ENCODE results near the gene TMEM38B.
"Not testable (repeated sequence)": the region's sequence is repeated elsewhere in the genome, so short reads cannot be mapped to it uniquely, and the experiment has no call there.

The TMEM38B gene

DNA sequence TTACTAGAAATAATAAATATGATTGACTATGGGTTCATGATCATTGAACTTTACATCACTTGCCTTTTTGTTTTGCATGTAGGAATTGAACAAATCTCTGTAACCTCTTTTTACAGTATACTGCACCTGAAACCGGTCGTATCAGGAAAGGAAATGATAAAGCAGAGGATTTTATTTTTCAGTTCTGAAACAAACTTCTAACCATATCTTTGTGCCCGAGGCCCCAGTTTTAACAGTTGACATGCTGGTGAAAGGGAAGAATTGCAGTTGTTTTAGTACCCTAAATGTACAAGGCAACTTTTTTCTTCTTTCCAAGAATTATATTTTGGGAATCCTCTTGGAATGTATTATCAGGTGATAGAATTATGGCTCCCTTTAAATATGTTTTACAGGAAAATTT, 27.8 kb downstream of the TMEM38B start:
- no peak for DNase-seq (ENCODE audit: low read depth)

DNA sequence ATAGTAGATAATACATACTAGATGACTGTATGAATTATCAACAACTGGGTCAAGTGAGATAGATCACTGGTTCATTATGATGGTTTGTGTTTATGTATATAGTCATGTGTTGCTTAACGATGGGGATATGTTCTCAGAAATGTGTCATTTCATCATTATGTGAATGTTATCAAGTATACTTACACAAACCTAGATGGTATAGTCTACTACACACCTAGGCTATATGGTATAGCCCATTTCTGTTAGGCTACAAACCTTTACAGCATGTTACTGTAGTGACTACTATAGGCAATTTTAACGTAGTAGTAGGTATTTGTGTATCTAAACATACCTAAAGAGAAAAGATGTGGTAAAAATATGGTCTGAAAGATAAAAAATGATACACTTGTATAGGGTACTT, 31.0 kb downstream of the TMEM38B start:
- no peak for DNase-seq (ENCODE audit: low read depth)

DNA sequence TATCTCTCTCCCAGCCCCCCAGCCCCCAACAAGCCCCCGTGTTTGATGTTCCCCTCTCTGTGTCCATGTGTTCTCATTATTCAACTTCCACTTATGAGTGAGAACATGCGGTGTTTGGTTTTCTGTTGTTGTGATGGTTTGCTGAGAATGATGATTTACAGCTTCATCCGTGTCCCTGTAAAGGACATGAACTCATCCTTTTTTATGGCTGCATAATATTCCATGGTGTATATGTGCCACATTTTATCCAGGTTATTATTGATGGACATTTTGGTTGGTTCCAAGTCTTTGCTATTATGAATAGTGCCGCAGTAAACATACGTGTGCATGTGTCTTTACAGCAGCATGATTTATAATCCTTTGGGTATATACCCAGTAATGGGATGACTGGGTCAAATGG, 33.9 kb downstream of the TMEM38B start:
- DNase-seq (ENCODE audit: low read depth), result not testable (repeated sequence)

DNA sequence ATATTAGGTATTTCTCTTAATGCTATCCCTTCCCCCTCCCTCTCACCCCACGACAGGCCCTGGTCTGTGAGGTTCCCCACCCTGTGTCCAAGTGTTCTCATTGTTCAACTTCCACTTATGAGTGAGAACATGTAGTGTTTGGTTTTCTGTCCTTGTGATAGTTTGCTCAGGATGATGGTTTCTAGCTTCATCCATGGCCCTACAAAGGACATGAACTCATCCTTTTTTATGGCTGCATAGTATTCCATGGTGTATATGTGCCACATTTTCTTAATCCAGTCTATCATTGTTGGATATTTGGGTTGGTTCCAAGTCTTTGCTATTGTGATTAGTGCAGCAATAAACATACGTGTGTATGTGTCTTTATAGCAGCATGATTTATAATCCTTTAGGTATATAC, 37.1 kb downstream of the TMEM38B start:
- not testable (repeated sequence) for DNase-seq (ENCODE audit: low read depth)

DNA sequence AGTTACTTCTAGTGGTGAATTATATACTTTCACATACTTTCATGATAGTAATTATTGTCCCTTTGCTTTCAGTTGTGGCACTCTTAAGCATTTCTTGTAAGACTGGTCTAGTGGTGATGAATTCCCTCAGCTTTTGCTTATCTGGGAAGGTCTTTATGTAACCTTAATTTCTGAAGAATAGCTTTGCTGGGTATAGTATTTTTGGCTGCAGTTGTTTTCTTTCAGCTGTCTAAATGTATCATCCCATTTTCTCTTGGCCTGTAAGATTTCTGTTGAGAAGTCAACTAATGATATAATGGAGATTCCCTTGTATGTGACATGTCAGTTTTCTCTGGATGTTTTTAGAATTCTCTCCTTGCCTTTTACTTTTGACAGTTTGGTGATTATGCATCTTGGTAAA, 41.0 kb downstream of the TMEM38B start:
- no peak for DNase-seq (ENCODE audit: low read depth)

DNA sequence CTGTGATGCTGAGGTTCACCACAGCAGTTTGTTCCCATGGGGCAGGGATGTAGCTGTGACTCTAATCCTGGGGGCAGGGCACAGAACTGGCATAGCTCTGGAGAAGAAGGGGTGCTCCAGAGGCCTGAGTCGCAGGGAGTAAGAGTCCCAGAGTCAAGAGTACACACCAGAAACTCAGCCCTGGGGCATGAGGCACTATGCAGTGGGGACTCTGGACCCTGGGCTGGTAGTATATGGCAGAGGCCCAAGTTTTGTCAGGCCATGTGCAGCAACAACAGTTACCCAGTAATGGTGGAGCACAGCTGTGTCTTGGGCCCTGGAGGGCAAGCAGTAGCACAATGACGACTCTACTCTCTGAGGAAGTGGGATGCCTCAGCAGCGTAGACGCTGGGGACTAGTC, 42.9 kb downstream of the TMEM38B start:
- no peak for DNase-seq (ENCODE audit: low read depth)

DNA sequence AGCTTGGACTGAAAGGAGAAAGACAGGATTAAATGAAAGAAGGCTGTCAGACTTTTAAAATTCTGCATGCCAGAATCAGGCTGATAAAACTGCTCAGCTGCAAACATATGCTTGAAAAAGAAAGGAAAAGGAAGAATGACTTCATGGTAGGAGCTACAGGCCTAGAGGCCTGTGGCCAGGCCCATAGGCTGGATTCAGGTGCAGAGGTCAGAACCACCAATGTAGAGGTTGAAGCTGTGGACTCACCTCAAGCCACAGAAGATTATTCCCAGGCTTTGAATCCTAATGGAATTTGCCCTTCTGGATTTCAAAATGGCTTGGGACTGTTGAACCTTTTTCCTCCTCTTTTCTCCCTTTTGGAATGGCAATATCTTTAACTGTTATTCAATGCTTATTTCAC, 47.7 kb downstream of the TMEM38B start:
- no peak for DNase-seq (ENCODE audit: low read depth)

DNA sequence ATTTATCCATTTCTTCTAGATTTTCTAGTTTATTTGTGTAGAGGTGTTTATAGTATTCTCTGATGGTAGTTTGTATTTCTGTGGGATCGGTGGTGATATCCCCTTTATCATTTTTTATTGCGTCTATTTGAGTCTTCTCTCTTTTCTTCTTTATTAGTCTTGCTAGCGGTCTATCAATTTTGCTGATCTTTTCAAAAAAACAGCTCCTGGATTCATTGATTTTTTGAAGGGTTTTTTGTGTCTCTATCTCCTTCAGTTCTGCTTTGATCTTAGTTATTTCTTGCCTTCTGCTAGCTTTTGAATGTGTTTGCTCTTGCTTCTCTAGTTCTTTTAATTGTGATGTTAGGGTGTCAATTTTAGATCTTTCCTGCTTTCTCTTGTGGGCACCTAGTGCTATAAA, 53.0 kb downstream of the TMEM38B start:
- DNase-seq (ENCODE audit: low read depth), result not testable (repeated sequence)

DNA sequence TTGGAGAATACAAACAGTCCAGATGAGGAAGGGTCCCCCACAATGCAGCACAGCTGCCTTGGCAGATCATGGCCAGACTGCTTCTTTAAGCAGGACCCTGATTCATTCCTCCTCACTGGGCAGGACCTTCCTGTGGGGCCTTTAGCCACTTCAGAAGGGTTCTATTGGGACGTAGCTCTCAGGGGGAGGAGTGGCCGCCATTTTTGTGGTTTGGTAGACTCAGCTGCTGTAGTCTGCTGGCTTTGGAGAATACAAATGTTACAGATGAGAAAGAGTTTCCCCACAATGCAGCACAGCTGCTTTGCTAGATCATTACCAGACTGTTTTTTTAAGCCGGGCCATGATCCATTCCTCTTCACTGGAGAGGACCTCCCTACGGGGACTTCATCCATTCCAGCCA, 57.4 kb downstream of the TMEM38B start:
- no peak for DNase-seq (ENCODE audit: low read depth)

DNA sequence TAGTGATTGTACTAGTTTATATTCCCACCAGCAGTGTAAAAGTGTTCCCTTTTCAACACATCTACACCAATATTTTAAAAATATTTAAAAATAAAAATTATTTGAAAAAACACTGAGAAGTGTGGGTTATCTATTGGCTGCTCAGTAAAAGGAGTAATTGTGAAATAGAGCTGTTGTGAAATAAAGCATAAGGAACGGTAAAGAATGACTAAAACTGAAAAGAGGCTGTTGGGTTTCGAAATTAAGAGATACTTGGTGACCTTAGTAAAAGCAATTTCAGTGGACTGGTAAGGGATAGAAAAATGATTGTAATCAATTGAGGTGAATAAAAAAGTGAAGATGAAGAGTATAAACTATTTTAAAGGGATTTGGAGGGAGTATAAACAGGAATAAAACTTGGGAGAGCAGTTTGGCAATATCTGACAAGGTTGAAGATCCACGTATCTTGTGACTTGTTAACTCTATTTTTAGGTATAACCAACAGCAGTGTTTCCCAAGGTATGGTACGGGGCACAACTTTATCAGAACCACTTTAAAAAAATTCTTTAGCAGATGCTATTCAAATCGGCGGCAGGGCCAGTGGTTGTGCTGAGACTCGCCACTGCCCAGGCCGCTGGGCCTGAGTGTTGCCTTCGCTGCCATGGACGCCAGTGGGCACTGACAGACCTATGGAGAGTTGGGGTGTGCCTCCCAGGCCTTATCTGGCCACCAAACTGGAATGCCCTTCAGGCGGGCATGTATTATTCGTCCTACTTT, 63.3 kb downstream of the TMEM38B start:
- DNase-seq (ENCODE audit: low read depth), result no peak

DNA sequence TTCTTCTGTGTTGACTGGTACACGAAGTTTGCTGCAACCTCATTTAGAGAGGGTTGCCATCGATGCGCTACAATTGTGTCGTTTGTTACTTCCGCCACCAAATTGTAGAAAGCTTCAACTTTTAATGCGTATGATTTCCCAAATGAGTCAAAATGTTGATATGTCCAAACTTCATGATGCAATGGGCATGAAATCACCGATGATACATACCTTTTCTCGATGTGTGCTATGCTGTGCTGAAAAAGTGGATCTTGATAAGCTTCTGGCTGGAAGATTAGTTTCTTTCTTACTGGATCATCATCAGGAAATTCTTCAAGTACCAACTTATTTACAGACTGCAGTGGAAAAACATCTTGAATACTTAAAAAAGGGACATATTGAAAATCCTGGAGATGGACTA, 65.7 kb downstream of the TMEM38B start:
- DNase-seq (ENCODE audit: low read depth), result no peak

DNA sequence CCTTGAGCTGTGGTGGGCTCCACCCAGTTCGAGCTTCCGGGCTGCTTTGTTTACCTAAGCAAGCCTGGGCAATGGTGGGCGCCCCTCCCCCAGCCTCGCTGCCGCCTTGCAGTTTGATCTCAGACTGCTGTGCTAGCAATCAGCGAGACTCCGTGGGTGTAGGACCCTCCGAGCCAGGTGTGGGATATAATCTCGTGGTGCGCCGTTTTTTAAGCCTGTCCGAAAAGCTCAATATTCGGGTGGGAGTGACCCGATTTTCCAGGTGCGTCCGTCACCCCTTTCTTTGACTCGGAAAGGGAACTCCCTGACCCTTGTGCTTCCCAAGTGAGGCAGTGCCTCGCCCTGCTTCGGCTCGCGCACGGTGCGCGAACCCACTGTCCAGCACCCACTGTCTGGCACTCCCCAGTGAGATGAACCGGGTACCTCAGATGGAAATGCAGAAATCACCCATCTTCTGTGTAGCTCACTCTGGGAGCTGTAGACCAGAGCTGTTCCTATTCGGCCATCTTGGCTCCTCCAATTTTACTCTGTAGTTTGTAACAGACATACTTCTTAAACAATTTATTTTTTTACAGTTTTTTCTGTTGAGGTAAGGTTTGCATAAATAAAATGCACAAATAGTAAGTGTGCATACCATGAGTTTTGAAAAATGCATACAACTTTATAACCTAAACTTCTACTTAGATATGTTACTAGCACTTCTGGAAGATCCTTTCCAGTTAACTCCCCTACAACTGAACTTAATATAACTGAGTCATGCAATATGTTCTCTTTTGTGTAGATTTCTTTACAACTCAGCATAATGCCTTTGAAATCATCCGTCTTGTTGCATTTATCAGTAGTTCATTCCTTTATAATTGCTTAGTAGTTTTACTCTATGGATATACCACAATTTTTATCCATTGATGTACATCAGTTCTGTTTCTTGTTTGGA, 88.5 kb downstream of the TMEM38B start:
- not testable (repeated sequence) for DNase-seq (ENCODE audit: low read depth)

DNA sequence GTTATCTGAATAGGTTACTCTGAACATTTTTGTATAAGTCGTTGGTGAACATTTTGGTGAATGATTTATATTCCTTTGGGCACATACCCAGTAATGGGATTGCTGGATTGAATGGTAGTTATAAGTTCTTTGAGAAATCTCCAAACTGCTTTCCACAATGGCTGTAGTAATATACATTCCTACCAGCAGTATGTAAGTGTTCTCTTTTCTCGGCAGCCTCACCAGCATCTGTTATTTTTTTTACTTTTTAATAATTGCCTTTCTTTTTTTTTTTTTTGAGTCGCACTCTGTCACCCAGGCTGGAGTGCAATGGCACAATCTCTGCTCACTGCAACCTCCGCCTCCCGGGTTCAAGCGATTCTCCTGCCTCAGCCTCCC, 89.1 kb downstream of the TMEM38B start:
- not testable (repeated sequence) for DNase-seq (ENCODE audit: low read depth)

DNA sequence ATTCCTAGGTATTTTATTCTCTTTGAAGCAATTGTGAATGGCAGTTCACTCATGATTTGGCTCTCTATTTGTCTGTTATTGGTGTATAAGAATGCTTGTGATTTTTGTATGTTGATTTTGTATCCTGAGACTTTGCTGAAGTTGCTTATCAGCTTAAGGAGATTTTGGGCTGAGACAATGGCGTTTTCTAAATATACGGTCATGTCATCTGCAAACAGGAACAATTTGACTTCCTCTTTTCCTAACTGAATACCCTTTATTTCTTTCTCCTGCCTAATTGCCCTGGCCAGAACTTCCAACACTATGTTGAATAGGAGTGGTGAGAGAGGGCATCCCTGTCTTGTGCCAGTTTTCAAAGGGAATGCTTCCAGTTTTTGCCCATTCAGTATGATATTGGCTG, 92.5 kb downstream of the TMEM38B start:
- DNase-seq (ENCODE audit: low read depth), result not testable (repeated sequence)

DNA sequence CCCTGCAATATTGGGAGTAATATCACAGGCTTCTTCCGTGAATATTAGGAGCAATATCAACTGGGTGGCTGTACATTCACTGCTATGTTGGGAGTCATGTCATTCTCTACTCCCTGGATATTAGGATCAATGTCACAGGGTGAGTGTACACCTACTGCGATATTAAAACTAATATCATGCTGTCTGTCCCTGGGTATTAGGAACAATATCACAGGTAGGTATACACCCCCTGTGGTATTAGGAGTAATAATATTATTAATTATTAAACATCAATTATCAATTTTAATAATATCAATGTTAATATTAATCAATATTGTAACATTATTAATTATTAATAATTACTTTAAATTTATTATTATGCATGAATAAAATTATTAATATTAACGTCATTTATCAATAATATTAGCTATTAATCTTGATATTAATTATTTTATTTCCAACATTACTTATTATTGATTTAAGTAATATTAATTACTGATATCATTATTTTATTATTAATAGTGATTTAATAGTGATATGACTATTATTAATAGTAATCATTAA, 121.9 kb downstream of the TMEM38B start:
- DNase-seq (ENCODE audit: low read depth), result no peak

DNA sequence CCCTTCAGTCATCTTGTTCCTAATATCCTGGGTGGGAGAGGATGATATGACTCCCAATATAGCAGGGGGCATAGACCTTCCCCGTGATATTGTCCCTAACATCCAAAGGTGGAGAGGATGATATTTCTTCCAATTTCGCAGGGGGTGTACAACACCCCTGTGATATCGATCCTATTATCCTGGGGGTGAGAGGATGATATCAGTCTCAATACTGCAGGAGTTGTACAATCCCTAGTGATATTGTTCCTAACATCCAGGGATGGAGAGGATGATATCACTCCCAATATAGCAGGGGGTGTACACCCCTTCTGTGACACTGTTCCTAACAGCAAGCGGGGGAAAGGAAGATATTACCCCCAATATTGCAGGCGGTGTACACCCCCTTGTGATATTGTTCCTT, 122.6 kb downstream of the TMEM38B start:
- DNase-seq (ENCODE audit: low read depth), result no peak

DNA sequence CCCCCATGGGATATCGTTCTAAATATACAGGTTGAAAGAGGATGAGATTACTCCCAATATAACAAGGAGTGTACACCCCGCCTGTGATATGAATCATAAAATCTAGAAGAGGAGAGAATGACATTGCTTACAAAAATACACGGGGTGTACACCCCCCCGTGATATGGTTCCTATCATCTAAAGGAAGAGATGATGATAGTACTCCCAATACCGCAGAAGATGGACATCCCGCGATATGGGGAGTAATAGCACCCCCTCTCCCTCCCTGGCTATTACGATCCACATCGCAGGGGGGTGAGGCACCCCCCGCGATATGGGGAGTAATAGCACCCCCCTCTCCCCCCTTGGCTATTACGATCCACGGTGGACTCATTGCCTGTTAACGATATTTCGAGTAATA, 124.6 kb downstream of the TMEM38B start:
- DNase-seq (ENCODE audit: low read depth), result no peak

DNA sequence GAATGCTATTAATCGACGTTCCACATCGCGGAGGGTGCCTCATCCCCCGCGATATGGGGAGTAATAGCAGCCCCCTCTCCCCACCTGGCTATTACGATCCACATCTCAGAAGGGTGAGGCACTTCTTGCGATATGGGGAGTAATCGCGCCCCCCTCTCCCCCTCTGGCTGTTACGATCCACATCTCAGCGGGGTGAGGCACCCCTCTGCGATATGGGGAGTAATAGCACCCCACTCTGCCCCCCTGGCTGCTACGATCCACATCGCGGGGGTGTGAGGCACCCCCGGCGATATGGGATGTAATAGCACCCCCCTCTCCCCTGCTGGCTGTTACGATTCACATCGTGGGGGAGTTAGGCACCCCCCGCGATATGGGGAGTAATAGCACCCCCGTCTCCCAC, 128.5 kb downstream of the TMEM38B start:
- no peak for DNase-seq (ENCODE audit: low read depth)

Data from activated gamma-delta T cell treated with anti-CD3 and anti-CD28 coated beads, Interleukin-2, amount 50 U/mL, for 16 hours (primary cell).